ENCODE data around the gene NUP62. TPM values are rescaled to one million over a fixed set of nuclear protein-coding genes. Genes with fewer than 3 reads are reported as not detected.

NUP62 gene
- total RNA-seq, 2 donors from 2014 or later = 29.9 to 34.3 TPM

DNA sequence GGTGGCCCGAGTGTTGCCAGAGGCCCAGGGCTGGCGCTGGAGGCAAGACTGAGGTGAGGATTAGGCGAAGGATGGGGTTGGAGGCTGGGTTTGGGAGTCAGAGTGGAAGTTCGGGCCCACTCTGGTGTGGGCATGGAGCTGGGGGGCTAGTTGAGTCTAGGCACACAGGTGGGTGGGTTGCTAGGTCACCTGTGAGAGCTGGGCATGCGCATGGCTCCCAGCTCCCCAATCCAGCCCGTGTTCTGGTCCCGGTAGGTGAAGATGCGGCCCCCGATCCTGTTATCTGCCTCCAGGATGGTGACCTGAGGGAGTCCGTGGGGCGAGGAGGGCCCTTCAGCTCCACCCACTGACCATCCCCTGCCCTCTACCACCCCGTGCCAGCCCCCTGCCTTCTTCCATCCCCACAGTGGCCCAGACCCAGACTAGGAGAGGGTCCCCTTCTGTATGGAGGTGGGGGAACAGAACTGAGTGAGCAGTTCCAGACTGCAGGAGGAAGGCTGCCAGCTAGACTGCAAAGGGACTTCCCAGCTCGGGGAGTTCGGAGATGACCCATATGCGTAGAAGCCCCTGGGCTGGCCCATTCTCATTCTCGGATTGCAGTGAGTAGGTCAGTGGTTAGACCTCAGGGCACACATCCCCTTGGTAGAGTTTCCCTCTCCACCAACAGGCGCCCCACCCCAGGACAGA is 34.3 kb downstream of the NUP62 start:
- Histone ChIP-seq H3K4me3 (no peak overlapping the region), H3K27ac (no peak overlapping the region), H3K27me3 (replicated peaks; ENCODE audit: insufficient read depth) (no peaks in the 10 kb centered on the region), H3K9me3 (no peaks in the 10 kb centered on the region), H3K4me1 (ENCODE audit: control insufficient read depth in 1 of 2, low read depth in 2 of 2) (peaks cover 0 to 4% of the 10 kb centered on the region in 2 donors), H3K36me3 (no peaks in the 10 kb centered on the region)
- DNase-seq (ENCODE audit: low spot score) (no peak), ATAC-seq (ENCODE audit: insufficient number of reproducible peaks, low FRiP score, low read depth) (no peak)
- TF ChIP-seq, protein P1, sequence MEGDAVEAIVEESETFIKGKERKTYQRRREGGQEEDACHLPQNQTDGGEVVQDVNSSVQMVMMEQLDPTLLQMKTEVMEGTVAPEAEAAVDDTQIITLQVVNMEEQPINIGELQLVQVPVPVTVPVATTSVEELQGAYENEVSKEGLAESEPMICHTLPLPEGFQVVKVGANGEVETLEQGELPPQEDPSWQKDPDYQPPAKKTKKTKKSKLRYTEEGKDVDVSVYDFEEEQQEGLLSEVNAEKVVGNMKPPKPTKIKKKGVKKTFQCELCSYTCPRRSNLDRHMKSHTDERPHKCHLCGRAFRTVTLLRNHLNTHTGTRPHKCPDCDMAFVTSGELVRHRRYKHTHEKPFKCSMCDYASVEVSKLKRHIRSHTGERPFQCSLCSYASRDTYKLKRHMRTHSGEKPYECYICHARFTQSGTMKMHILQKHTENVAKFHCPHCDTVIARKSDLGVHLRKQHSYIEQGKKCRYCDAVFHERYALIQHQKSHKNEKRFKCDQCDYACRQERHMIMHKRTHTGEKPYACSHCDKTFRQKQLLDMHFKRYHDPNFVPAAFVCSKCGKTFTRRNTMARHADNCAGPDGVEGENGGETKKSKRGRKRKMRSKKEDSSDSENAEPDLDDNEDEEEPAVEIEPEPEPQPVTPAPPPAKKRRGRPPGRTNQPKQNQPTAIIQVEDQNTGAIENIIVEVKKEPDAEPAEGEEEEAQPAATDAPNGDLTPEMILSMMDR (IDR thresholded peaks at IDR 0.05) = no peak

DNA sequence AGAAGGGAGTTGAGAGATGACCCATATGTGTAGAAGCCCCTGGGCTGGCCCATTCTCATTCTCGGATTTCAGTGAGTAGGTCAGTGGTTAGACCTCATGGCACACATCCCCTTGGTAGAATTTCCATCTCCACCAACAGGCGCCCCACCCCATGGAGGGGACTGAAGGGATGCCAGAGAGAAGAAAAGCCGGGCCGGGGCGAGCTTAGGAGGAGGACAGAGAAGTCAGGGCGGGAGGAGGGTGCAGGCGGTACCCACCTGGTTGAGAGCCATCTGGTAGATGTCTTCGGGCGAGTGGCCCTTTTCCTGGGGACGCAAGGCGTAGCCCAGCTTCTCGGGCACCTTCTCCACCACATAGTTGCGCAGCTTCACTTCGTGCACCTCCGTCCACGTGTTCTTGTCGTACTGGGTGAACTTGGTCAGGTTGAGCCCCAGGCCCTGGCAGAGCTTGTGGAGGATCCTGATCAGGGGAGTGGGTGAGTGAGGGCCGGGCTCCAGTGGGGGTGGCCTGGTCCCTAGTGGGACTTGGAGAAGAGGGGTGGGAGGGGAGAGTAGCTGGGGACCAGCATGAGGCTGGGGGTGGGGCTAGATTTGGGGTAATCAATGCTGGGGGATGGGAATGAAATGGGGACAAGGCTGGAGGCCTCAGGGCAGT is 35.2 kb downstream of the NUP62 start:
- Histone ChIP-seq H3K4me3 (no peak overlapping the region), H3K9me3 (no peaks in the 10 kb centered on the region), H3K27ac (no peak overlapping the region), H3K27me3 (replicated peaks; ENCODE audit: insufficient read depth) (no peaks in the 10 kb centered on the region), H3K4me1 (ENCODE audit: control insufficient read depth in 1 of 2, low read depth in 2 of 2) (peaks cover 0 to 4% of the 10 kb centered on the region in 2 donors), H3K36me3 (no peaks in the 10 kb centered on the region)
- DNase-seq (ENCODE audit: low spot score) = no peak
- TF ChIP-seq, protein P1 (IDR thresholded peaks at IDR 0.05) = no peak
- ATAC-seq (ENCODE audit: insufficient number of reproducible peaks, low FRiP score, low read depth) = no peak

GRCh38 chr19:49892716-49893115 is 36.6 kb downstream of the NUP62 start:
- Histone ChIP-seq H3K4me3 (no peak overlapping the region), H3K4me1 (ENCODE audit: control insufficient read depth in 1 of 2, low read depth in 2 of 2) (peaks cover 0 to 4% of the 10 kb centered on the region in 2 donors), H3K9me3 (no peaks in the 10 kb centered on the region), H3K27ac (no peak overlapping the region), H3K27me3 (replicated peaks; ENCODE audit: insufficient read depth) (no peaks in the 10 kb centered on the region), H3K36me3 (no peaks in the 10 kb centered on the region)
- DNase-seq (ENCODE audit: low spot score) = no peak
- TF ChIP-seq, protein P1 (IDR thresholded peaks at IDR 0.05) = no peak
- ATAC-seq (ENCODE audit: insufficient number of reproducible peaks, low FRiP score, low read depth) = no peak

DNA sequence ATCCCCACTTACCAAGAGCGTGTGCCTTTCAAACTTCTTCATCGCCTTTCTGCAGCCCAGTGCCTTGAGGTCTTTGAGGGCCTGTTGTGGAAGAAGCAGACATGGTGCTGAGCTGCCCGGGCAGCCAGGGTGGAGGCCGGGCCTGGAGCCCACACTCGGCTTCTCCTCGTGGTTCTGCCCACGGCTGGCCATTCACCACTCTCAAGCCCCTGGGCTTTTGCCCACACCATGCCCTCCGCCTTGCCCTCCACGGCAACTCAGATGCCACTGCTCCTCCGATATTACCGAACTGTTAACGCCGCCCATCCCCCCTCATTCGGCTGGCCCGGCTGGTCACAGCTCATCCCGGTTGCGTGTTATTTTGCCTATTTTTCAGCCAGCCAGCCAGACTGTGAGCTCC is 37.9 kb downstream of the NUP62 start:
- TF ChIP-seq, protein P1 (IDR thresholded peaks at IDR 0.05) = no peak
- Histone ChIP-seq H3K36me3 (no peaks in the 10 kb centered on the region), H3K27me3 (replicated peaks; ENCODE audit: insufficient read depth) (no peaks in the 10 kb centered on the region), H3K9me3 (no peaks in the 10 kb centered on the region), H3K27ac (no peak overlapping the region), H3K4me3 (no peak overlapping the region), H3K4me1 (ENCODE audit: control insufficient read depth in 1 of 2, low read depth in 2 of 2) (peaks cover 0 to 4% of the 10 kb centered on the region in 2 donors)
- ATAC-seq (ENCODE audit: insufficient number of reproducible peaks, low FRiP score, low read depth) = no peak
- no peak for DNase-seq (ENCODE audit: low spot score)

GRCh38 chr19:49890349-49891311 is 38.7 kb downstream of the NUP62 start:
- TF ChIP-seq, protein P1 (IDR thresholded peaks at IDR 0.05) = no peak
- no peak for DNase-seq (ENCODE audit: low spot score)
- peaks cover 0 to 4% of the 10 kb centered on the region in 2 donors for H3K4me1 ChIP-seq (ENCODE audit: control insufficient read depth in 1 of 2, low read depth in 2 of 2)
- H3K9me3 ChIP-seq = no peaks in the 10 kb centered on the region
- no peaks in the 10 kb centered on the region for H3K36me3 ChIP-seq
- H3K27ac ChIP-seq = no peak overlapping the region
- ATAC-seq (ENCODE audit: insufficient number of reproducible peaks, low FRiP score, low read depth) = no peak
- peak overlapping the region; percentile 56 for H3K4me3 ChIP-seq
- no peaks in the 10 kb centered on the region for H3K27me3 ChIP-seq (replicated peaks; ENCODE audit: insufficient read depth)
